K562 (cell line): Measurements from ENCODE around the gene CCDC183. TPM values are rescaled to one million over a fixed set of nuclear protein-coding genes. Genes with fewer than 3 reads are reported as not detected.

Experiments used
- FOXA1 ChIP-seq: fragments of 450-650 bp; IDR thresholded peaks from 2 replicates; pipeline ENCODE4 v1.6.1; 2016; ENCODE audit warnings: mild to moderate bottlenecking, borderline replicate concordance
- GTF3C2 ChIP-seq: IDR thresholded peaks from 3 replicates; pipeline ENCODE4 v1.6.1; 2011; ENCODE audit warnings: borderline replicate concordance, mild to moderate bottlenecking, moderate library complexity; ENCODE audit not compliant: insufficient read length; ENCODE audit errors: extremely low read depth
- POLR2G ChIP-seq: fragments of 200-400 bp; formaldehyde crosslinking; IDR thresholded peaks from 2 replicates; pipeline ENCODE4 v1.6.1; 2017; ENCODE audit warnings: low read depth, mild to moderate bottlenecking, antibody characterized with exemption, low read length, moderate library complexity
- ZNF197 ChIP-seq: fragments of 200-800 bp; sonication (Bioruptor generic); IDR thresholded peaks from 2 replicates; pipeline ENCODE4 v1.6.1; 2016; ENCODE audit warnings: low read depth, missing genetic modification characterization, missing compliant biosample characterization
- ZNF398 ChIP-seq: fragments of 250-450 bp; sonication (Bioruptor Pico); IDR thresholded peaks from 2 replicates; pipeline ENCODE4 v1.8.0; 2021; ENCODE audit warnings: moderate library complexity, mild to moderate bottlenecking, inconsistent platforms
- ZNF740 ChIP-seq, 3 experiments: fragments of 200-800 bp in 1 of 3; sonication (Bioruptor generic) in 1 of 3; sonication (generic) in 1 of 3; formaldehyde crosslinking in 1 of 3; IDR thresholded peaks; 2 replicates each; pipeline versions ENCODE4 v1.6.1 to v1.8.0; 2016 to 2022; ENCODE audit warnings: mild to moderate bottlenecking in 2 of 3, missing compliant biosample characterization in 2 of 3, missing genetic modification characterization in 2 of 3, missing genetic modification reagents in 1 of 3
- polyA plus RNA-seq, 8 experiments: library from polyadenylated mRNA; depleted of rRNA in 4 of 8; stranded (reverse) in 5 of 8; unstranded in 3 of 8; fragments of >200 nt; fragmentation: Nextera tagmentation in 2 of 8; fragmentation: Illumina TruSeq in 1 of 8; extraction: Ambion mirVana in 2 of 8; extraction: Trizol in 1 of 8; gene quantifications; 2 replicates each; pipeline versions ENCODE4 v1.2.1 to v1.2.3, GENCODE V29; 2011 to 2014; ENCODE audit warnings: inconsistent platforms in 1 of 8, missing spikeins in 1 of 8
- total RNA-seq, 7 experiments: library from RNA; depleted of rRNA in 6 of 7; stranded (reverse); fragments of >200 nt in 6 of 7; fragmentation: Illumina TruSeq in 2 of 7; extraction: Trizol in 2 of 7; gene quantifications; 2 replicates each; pipeline versions ENCODE4 v1.2.1 to v1.2.3, GENCODE V29; 2011 to 2021; ENCODE audit warnings: low replicate concordance in 1 of 7

Gene CCDC183
- total and polyA plus RNA-seq, 9 of the 15 experiments (the other 6 are each of a cell fraction or from before 2014, with no cell fraction given): 0.21 to 0.60 (median 0.29) TPM; not detected in 4

- TF ChIP-seq GTF3C2: no peak
- TF ChIP-seq POLR2G: peak; percentile 47; the same call in 1 of the 2 replicates
- no peak for TF ChIP-seq ZNF398 (CRISPR knock-in tag)
- no peak for TF ChIP-seq FOXA1
- no peak for TF ChIP-seq ZNF197
- 0 out of 2 replicates have a peak, but pooled peaks have one; percentile 25 for TF ChIP-seq ZNF740 (CRISPR knock-in tag; IDR thresholded peaks at IDR 0.05)
- no peak for TF ChIP-seq ZNF740 (tag; IDR thresholded peaks at IDR 0.05)
- TF ChIP-seq, all 486 proteins: peak for 3
Measured at GRCh38 chr9:136835932-136836904, 40.1 kb downstream of the CCDC183 start (continued).
